Ovary (tissue), 9 donors: ENCODE results near the gene ABCG5. TPM values are rescaled to one million over a fixed set of nuclear protein-coding genes. Genes with fewer than 3 reads are reported as not detected.

ENCODE experiments used
- DNase-seq, 5 donors: peaks; one replicate each; pipeline ENCODE4 v3.0.0-alpha.2; 2019 to 2020
- H3K27ac ChIP-seq, 2 donors: fragments of 200-600 bp; one replicate each; pipeline versions ENCODE4 v1.5.1 to v1.8.0; 2019 to 2022
- H3K27me3 ChIP-seq: fragments of 200-600 bp; one replicate; pipeline ENCODE4 v1.8.0; 2022
- H3K36me3 ChIP-seq: fragments of 200-600 bp; sonication (generic); one replicate; pipeline ENCODE4 v1.5.1; 2019
- H3K4me1 ChIP-seq: one replicate; pipeline ENCODE4 v1.8.1; 2013; ENCODE audit warnings: mild to moderate bottlenecking, moderate library complexity; ENCODE audit not compliant: insufficient read depth
- H3K4me3 ChIP-seq: fragments of 200-600 bp; sonication (generic); one replicate; pipeline ENCODE4 v1.5.1; 2017
- H3K9me3 ChIP-seq, 2 donors: fragments of 200-600 bp in 1 of 2; sonication (generic) in 1 of 2; one replicate each; pipeline versions ENCODE4 v1.5.1 to v1.8.1; 2013 to 2019; ENCODE audit warnings: mild to moderate bottlenecking in 1 of 2, moderate library complexity in 1 of 2
- EP300 ChIP-seq: sonication (generic); formaldehyde crosslinking; IDR thresholded peaks from one replicate; pipeline ENCODE4 v1.6.1; 2017; ENCODE audit warnings: antibody characterized with exemption
- POLR2A ChIP-seq: fragments of 450-650 bp; IDR thresholded peaks from one replicate; pipeline ENCODE4 v1.6.1; 2017; ENCODE audit warnings: antibody characterized with exemption, mild to moderate bottlenecking, moderate library complexity
- WGBS, 3 donors: extraction: QIAGEN DNeasy Blood & Tissue Kit in 1 of 3; methylation state at CpG; one replicate each; pipeline versions ENCODE4 v1.1.5 to v1.1.7; 2013 to 2017; 5-methylcytosine and 5-hydroxymethylcytosine counted together
- intact Hi-C, 4 donors: fragments of 100-400 bp; cut with DNase I; formaldehyde crosslinking; loops; one replicate each; pipeline versions ENCODE4 v1.11.0 to v1.15.1; 2022 to 2023
- polyA plus RNA-seq, 2 donors: library from polyadenylated mRNA; stranded (reverse); fragments of 200-250 nt in 1 of 2; fragments of 350-450 nt in 1 of 2; fragmentation: Illumina TruSeq in 1 of 2; extraction: RNeasy Lipid Tissue Mini Kit (QIAGEN cat#74804) in 1 of 2; gene quantifications; one replicate each; pipeline ENCODE4 v1.2.3, GENCODE V29; 2013 to 2014
- total RNA-seq, 7 donors: library from RNA; depleted of rRNA in 2 of 7; stranded (reverse); fragments of >200 nt in 2 of 7; fragmentation: NEBNext Ultra II Directional in 3 of 7; extraction: Animal tissue kit (Norgen Biotek cat#: 25700) in 3 of 7; gene quantifications; one replicate each; pipeline versions ENCODE4 v1.1.0 to v1.2.4, GENCODE V29; 2016 to 2023
- TF ChIP-seq, protein P1 (sequence below), 3 donors: fragments of 450-650 bp in 2 of 3; fragments of 200-600 bp in 1 of 3; IDR thresholded peaks; one replicate each; pipeline versions ENCODE4 v1.5.1 to v1.8.0; 2016 to 2022; ENCODE audit warnings: antibody characterized with exemption in 3 of 3, mild to moderate bottlenecking in 1 of 3
- donor health status: DM: no; HTN: no; CAD: no; lungs with moderate emphysema.
- donor health status: DM: no; HTN: no; CAD: no.
- donor health status: Bipolar disorder and iron deficiency.
- donor health status: DM: yes; HTN: yes; CAD: no.
- donor health status: DM: no; HTN: no; CAD: no.
- donor health status: DM: yes; HTN: yes; CAD: no.

Gene ABCG5
- total and polyA plus RNA-seq, 9 donors, result 0.10 TPM; not detected in 8

DNA sequence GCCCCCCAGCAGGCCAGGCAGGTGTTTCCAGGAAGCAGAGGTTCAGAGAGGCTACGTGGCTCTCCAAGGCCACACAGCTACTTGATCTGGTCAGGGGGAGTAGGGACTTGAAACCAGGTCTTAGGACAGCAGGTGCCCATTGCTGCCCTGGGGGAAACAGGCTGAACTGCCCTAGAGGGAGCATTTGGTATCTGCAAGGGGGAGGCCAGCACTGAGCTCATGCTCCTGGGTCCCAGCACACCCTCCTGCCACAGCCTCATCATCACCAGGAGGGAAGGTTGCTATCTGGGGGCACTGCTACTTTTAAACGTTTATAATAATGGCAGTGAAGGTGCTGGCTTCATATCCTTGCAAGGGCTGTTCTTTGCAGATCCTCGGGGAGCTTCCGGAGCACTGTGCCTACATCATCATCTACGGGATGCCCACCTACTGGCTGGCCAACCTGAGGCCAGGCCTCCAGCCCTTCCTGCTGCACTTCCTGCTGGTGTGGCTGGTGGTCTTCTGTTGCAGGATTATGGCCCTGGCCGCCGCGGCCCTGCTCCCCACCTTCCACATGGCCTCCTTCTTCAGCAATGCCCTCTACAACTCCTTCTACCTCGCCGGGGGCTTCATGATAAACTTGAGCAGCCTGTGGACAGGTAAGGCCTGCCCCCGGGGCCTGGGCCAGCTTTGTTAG is 36.3 kb upstream of the ABCG5 start:
- Histone ChIP-seq H3K9me3 (no peaks in the 10 kb centered on the region), H3K36me3 (no peaks in the 10 kb centered on the region), H3K4me3 (no peak overlapping the region), H3K4me1 (no peaks in the 10 kb centered on the region), H3K27me3 (no peaks in the 10 kb centered on the region), H3K27ac (no peak overlapping the region)
- no peak for TF ChIP-seq POLR2A
- no peak for TF ChIP-seq EP300
- TF ChIP-seq, protein P1, sequence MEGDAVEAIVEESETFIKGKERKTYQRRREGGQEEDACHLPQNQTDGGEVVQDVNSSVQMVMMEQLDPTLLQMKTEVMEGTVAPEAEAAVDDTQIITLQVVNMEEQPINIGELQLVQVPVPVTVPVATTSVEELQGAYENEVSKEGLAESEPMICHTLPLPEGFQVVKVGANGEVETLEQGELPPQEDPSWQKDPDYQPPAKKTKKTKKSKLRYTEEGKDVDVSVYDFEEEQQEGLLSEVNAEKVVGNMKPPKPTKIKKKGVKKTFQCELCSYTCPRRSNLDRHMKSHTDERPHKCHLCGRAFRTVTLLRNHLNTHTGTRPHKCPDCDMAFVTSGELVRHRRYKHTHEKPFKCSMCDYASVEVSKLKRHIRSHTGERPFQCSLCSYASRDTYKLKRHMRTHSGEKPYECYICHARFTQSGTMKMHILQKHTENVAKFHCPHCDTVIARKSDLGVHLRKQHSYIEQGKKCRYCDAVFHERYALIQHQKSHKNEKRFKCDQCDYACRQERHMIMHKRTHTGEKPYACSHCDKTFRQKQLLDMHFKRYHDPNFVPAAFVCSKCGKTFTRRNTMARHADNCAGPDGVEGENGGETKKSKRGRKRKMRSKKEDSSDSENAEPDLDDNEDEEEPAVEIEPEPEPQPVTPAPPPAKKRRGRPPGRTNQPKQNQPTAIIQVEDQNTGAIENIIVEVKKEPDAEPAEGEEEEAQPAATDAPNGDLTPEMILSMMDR (IDR thresholded peaks at IDR 0.05), result no peak
- WGBS, 3 donors, result 79 to 85% (median 80%) methylated on average over 11 of the region's 11 CpGs
- intact Hi-C loops, result loop anchor here in 2 of 4 donors (10.0 kb wide), 1 partner anchor 260 kb away; no protein-coding TSS in a partner anchor
- no peak for DNase-seq

DNA sequence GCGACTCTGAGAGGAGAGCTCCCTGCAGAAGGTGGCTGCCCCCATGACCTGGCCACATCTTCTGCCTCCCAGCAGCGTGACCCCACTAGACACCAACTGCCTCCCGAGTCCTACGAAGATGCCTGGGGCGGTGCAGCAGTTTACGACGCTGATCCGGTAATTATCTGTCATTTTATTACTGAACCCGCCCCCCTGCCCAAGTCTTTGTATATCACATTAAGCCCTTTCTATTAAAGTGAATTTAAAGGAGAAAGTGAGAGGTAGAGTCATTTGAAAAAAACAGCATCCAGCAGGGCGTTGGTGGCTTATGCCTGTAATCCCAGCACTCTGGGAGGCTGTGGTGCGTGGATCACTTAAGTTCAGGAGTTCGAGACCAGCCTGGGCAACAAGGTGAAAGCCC is 33.5 kb upstream of the ABCG5 start:
- TF ChIP-seq, protein P1 (IDR thresholded peaks at IDR 0.05), result no peak
- TF ChIP-seq EP300, result no peak
- TF ChIP-seq POLR2A, result no peak
- no peak for DNase-seq
- H3K36me3 ChIP-seq, result no peaks in the 10 kb centered on the region
- intact Hi-C loops, result loop anchor here in 2 of 4 donors (10.0 kb wide), 1 partner anchor 257 kb away; no protein-coding TSS in a partner anchor
- H3K27ac ChIP-seq, result no peak overlapping the region
- no peaks in the 10 kb centered on the region for H3K4me1 ChIP-seq
- H3K4me3 ChIP-seq, result no peak overlapping the region
- 78% methylated on average over 12 of the region's 12 CpGs for WGBS, 3 donors
- no peaks in the 10 kb centered on the region for H3K27me3 ChIP-seq
- H3K9me3 ChIP-seq, result no peaks in the 10 kb centered on the region

DNA sequence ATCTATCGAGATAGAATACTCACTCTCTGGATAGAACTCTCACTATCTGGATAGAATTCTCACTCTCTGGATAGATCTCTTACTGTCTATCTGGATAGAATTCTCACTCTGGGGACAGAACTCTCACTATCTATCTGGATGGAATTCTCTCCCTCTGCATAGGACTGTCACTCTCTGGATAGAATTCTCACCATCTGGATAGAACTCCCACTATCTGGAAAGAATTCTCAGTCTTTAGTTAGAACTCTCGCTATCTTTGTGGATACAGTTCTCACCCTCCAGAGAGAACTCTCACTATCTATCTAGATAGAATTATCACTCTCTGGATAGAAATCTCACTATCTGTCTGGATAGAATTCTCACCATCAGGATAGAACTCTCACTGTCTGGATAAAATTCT is 16.7 kb upstream of the ABCG5 start:
- no peaks in the 10 kb centered on the region for H3K27me3 ChIP-seq
- no peak overlapping the region for H3K27ac ChIP-seq
- H3K36me3 ChIP-seq, result no peaks in the 10 kb centered on the region
- WGBS, 3 donors, result 80 to 85% (median 84%) methylated on average over 2 of the region's 2 CpGs
- no peak overlapping the region for H3K4me3 ChIP-seq
- intact Hi-C loops, result no loop called here
- DNase-seq, result no peak
- H3K9me3 ChIP-seq, result no peaks in the 10 kb centered on the region
- TF ChIP-seq POLR2A (no peak), EP300 (no peak)
- TF ChIP-seq, protein P1 (IDR thresholded peaks at IDR 0.05), result no peak
- no peaks in the 10 kb centered on the region for H3K4me1 ChIP-seq

DNA sequence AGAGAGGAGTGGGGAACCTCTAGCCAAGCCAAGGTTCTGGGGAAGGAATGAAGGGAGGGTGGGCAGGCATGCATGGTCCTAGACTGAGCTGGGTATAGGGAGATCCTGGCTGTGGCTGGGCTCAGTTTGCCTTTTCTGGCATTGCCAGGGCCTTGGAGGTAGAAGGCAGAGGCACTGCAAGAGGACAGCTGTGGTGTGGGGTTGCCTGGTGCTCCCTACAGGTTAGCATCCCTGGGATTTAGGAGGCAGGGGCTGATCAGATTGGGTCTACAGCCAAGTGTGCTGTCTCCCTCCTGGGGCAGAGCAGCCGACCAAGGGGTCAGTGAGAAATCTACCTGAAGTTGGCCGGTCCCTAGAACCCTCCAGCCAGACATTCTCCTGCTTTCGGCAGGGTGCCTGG is 16.0 kb upstream of the ABCG5 start:
- WGBS, 3 donors, result 72 to 76% (median 74%) methylated on average over 3 of the region's 3 CpGs

More for the DNA sequence above, 16.0 kb upstream of the ABCG5 start:
- H3K9me3 ChIP-seq, result no peaks in the 10 kb centered on the region
- DNase-seq, result no peak
- H3K27me3 ChIP-seq, result no peaks in the 10 kb centered on the region
- intact Hi-C loops, result no loop called here
- H3K27ac ChIP-seq, result no peak overlapping the region
- no peak overlapping the region for H3K4me3 ChIP-seq
- TF ChIP-seq EP300, result no peak
- TF ChIP-seq POLR2A, result no peak
- TF ChIP-seq, protein P1 (IDR thresholded peaks at IDR 0.05), result no peak
- no peaks in the 10 kb centered on the region for H3K4me1 ChIP-seq
- H3K36me3 ChIP-seq, result no peaks in the 10 kb centered on the region
